Activated naive CD4-positive, alpha-beta T cell (primary cell): ENCODE data around the gene NDUFAF8.

Experiments
- DNase-seq, 4 experiments: peaks; one replicate each; lab custom pipeline; 2025; lab: John Stamatoyannopoulos, UW

The NDUFAF8 gene, protein sequence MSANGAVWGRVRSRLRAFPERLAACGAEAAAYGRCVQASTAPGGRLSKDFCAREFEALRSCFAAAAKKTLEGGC

DNA sequence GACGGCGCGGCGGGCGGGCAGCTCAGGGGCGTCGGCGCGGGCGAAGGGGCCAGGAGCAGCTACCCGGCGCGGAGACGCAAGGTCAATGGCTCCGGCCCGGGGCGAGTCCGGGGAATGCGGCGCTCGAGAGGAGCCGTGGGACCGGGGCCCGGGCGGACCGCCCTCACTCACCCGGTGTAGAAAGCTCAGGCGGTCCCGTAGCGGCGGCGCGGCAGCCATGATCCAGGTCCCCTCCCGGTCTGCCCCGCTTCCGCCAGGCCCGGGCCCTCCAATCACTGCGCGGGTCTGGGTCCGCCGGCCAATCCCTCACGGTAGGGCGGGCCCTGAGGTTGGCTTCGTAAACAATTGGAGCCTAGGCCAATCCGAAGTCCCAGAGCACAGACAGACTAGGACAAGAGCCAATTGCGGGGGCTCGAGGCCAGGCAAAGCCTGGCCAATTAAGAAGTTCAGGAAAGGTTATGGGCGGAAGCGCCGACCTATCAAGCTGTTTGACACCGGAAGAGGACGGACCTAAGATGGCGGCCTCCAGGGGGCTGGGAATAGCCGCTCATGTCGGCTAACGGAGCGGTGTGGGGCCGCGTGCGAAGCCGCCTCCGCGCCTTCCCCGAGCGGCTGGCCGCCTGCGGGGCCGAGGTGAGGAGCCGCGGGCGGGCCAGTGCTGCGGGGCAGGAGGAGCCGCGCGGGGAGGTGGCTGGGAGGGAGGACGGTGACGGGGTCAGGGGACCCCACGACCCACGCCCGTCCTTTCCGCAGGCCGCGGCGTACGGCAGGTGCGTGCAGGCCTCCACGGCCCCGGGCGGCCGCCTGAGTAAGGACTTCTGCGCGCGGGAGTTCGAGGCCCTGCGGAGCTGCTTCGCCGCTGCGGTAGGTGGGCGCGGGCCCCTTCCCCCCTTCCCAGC, at the start of gene NDUFAF8, which contains the start of gene TEPSIN:
Gene NDUFAF8, plus strand, starts transcription at position 504 of the 899 bp plus-strand sequence. Its CDS starts 46 bp downstream, at position 550.
Gene TEPSIN, minus strand, starts transcription at position 241 of the 899 bp plus-strand sequence. Its CDS starts 22 bp downstream, at position 219.
- DNase-seq: peak; percentile 72 to 94 (median 86)

DNA sequence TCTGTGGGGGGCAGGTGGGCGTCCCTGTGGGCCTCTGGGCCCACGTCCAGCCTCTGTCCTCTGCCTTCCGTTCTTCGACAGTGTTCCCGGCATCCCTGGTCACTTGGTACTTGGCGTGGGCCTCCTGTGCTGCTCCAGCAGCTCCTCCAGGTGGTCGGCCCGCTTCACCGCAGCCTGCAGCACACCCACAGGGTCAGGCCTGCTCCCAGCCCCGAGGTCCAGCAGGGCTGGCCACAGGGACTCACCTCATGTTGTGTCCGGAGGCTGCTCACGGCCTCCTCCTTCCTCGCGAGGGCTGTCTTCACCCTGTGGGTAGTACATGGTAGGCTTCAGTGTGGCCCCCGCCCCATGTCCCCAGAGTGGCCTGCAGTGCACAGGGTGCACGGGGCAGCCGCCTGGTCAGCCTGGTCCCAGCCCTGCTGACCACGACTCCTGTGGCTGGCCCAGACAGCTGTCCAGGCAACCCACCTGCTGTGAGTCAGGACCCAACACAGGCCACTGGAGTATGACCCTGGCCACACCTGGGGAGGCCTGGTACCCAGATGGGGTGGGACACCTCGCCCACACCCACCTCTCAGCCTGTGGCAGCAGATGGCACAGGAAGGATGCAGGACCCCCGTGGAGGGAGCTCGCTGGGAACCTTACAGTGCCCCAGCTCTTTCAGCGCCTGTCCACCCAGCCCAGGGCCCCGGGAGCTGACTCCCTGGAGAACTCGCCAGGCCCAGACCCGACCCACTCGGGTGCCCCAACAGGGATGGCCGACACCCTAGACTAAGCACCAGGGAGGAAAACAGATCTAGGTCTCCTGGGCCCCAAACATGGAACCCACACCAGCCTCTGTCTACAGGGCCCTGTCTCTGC, 49.2 kb upstream of the NDUFAF8 start:
- no peak for DNase-seq

DNA sequence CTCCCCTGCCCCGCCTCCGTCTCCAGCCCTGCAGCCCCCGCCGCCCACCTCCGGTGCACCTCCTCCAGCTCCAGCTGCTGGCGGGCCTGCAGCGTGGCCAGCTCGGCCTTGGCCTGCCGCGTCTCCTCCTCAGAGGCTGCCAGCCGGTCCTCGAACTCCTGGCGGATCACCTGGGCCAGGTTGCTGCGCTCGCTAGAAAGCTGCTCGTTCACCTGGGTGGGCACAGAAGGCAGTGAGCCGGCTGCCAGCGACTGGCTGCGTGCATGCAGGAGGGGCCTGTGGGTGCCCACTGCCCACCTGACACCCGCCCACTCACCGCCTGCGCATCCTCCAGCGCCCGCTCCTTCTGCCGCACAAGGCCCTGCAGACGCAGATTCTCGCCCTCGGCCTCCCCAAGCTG, 48.5 kb upstream of the NDUFAF8 start:
- DNase-seq: no peak

DNA sequence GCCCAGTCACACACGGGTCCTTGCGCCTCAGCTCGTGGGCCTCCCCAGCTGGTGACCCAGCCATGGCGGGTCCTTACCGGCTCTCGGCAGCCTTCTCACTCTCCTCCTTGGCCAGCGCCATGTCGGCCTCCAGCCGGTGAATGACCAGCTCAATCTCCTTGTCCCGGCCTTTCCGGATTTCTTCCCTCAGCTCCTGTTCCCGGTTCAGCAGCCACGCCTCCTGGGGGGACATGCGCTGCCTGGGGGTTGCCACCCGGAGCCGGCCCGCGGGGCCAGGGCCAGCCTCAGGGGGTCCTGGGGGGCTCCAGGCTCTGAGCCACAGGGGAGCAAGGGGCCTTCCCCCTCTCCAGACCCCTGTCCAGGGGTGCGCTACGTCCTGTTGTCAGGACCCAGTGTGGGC, 48.0 kb upstream of the NDUFAF8 start:
- DNase-seq: no peak

DNA sequence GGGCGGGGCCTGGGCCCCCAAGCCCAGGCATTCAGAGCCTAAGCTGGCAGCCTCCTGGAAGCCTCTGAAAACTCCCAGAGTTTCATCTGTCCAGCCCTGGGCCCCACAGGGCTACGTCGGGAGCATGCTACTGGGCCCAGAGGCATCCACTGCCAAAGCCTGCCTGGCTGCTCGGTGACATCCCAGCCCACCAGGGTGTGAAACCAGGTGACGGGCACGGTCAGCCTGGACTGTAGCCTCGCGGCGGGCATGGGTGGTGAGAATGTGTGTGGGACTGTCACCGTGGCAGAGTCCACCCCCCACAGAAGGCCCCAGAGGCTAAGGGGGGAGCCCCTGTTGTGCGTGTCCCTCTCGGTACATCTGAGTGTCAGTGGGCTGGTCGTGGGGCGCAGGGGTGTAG, 47.5 kb upstream of the NDUFAF8 start:
- no peak for DNase-seq

DNA sequence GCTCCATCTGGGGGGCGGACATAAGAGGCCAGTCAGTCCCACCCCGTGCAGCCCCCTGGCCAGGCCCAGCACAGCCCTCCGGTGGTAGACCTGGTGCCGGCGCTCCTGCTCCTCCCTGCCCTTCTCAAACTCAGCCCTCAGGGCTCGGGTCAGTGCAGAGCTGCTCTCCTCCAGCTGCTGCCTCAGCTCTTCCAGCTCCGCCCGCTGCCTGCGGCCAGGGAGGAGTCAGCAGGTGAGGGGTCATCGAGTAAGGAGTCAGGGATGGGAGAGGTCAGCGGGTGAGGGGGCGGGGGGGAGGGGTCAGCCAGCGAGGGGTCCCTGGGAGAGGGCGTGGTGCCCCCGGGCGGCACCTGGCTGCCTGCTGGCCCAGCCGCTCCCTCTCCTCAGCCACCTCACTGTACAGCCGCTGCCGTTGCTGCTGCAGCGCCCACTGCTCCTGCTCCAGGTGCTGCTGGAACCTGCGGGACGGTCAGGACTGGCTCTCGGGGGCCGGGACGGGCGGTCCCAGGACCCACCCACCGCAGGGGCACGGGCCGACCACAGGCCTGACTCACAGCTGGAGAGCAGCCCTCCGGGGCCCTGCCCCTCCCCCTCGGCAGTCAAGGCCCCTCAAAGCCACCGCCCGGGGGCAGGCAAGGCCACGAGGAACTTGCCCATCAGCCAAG, 46.6 kb upstream of the NDUFAF8 start:
- DNase-seq: no peak

DNA sequence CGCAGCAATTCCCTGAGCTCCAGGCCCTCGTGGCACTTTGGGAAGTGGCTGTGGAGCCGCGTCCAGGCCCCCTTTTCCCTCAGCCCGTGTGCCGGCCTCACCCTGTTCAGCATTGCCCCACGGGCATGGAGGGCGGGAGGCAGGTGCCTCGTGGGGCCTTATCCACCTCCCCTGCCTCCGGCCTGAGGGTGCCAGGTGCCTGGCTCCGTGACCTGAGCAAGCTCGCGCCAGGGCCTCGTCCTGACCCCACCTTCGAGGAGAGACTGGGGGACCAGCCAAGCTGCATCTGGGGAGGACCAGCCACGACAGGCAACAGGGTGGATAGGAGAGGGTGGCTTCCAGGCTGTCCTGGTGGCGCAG, 46.1 kb upstream of the NDUFAF8 start:
- DNase-seq: no peak

DNA sequence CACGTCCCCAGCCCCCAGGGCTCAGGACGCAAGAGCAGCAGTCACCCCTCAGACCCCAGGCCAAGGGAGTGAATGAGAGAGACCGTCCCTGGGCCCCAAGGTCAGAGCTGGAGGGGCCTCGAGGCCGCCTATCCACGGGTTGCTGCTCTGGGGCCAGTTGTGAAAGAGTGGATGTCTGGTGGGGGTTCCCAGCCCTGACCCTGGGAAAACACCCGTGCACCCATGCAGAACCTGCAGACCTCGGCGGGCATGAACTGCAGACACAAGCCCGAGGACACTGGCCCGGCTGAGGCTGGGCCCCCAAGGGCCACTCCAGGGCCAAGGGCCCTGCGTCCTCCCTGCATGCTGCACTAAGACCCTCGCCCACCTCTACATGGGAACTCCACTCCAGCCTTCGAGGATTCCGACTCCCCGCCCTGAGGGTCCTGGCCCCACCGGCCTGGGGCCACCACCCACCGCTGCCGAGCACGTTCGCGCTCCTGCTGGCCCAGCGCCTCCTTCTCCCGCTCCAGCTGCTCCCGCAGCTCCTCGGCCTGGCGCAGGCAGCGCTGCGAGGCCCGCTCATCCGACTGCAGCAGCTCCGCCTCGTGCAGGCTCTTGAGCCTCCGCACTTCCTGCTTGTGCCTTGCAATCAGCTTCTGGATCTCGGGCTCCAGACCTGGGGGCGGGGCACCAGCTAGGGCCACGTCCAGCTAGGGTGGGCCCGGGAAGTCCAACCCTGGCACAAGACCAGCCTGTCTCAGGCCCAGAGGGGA, 45.5 kb upstream of the NDUFAF8 start:
- DNase-seq: no peak

DNA sequence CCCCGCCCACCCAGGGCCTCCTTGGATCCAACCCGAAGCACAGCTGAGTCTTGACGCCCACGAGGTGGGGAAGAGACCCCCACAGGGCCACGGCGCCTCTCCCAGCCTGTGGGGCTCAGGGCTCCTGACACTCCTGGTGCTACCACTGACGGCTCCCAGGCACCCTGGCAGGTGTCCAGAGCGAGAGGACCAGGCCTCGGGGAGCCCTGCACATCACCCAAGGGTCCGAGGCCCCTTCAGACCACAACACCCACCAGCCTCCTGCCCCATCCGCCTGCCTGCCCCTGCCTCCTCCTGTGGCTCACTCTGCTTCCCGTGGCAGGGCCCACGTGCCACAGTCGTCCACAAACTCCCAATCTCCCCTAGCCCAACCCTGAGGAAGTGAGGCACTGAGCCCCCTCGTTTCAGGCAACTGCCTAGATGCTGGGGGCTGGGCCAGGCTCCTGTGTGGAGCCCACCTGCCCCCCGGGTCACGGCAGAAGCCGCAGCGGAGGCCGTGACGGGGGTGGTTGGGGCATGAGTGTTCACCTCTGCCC, 44.8 kb upstream of the NDUFAF8 start:
- no peak for DNase-seq

DNA sequence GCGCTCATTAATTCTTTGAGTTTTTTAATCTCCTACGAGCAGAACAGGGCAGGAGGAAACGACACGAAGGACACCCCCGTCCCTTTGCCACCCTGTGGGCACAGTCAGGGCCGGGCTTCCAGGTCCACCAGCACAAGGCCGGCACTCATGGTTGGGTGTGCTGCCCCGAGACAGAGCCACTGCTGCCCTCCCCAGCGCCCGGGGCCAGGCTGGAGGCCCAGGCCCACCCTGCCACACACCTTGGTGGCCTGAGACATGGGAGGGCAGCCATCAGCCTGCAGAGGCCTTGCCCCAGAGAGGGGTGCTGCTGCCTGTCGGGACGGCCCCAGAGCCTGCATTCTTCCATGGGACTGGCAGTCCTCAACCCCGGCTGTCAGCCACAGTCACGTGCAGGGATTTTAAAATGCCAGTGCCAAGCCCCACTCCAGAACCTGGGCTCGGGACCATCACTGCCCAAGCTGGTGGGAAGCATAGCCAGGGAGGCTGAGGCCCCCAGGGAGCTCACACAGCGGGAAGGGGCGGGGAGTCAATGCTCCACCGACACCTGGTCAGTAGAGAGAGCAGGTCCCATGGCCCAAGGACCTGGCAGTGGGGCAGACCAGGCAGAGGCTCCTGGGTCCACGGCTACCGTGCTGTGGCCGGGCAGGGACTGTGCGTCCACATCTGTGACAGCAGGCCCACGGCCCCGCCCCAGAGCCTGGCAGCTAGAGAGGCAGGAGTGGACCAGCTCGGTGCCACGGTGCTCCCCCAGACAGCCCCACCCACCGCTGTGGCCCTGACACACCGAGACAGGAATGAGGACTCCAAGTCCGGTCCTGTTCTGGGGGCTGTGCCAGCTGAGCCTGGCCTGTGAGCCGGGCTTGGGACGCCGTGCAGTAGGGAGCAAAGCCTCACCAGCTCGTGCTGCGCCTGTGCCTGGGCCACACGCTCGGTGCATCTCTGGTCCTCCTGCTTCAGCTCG, 43.9 kb upstream of the NDUFAF8 start:
- no peak for DNase-seq

DNA sequence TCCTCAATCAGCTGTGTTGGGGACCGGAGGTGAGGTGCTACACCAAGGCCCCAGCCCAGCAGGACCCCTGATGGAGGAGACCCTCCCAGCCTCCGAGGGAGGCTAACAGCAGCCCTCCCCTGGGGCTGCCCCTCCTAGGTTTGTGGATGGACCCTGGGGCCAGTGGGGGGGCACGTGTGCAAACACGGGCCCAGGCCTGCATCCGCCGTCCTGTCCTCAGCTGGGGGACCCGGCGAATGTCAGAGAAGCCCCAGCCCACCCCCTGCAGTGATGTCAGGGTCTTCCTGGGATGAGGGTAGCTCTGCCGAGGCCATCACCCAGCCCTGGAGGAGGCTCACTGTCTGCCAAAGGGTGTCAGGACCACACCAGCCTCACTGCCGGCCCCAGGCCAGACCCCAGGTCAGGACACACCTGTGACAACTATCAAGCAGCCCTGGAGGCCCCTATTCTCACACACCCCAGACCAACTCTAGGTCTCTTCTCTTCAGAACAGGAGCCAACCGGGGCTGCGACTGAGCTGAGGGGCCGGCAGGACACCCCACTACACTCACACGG, 43.1 kb upstream of the NDUFAF8 start:
- no peak for DNase-seq

DNA sequence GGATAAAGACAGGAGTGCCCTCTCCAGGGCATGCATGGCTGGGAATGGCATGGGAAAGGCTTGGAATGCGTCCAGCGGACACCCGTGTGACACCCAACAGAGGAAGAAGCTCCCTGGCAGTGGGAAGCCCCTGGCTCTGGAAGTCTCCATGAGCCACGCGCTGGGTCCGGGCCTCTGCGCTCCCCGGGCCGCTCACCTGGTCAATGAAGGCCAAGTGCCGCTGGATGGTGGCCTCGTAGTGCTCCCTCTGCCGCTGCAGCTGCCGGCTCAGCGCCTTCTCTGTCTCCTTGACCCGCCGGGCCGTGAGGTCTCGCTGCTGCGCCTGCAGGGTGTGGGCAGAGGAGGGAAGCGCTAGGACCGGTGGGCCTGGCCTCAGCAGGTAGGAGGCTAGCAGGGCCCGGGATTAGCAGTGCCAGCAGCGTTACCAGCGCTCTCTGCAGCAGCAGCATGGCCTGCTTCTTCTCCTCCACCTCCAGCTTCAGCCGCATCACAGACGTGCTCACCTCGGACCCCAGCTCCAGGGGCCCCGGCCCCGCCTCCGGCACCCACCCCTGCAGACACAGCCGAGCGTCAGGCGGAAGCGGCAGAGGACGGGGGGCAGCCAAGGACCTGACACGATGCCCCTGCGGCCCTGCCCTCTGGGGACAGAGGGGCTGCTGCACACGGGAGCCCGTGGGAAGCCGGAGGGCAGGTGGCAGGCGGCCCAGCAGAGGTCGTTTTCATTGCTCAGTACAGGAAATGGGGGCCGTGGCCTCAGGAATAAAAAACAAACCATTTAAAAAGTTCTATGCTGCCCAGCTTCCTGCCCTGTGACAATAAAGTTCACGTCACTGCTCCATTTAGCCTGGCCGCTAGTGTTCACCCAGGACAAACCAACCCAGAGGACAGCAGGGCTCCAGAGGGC, 42.4 kb upstream of the NDUFAF8 start:
- DNase-seq: no peak

DNA sequence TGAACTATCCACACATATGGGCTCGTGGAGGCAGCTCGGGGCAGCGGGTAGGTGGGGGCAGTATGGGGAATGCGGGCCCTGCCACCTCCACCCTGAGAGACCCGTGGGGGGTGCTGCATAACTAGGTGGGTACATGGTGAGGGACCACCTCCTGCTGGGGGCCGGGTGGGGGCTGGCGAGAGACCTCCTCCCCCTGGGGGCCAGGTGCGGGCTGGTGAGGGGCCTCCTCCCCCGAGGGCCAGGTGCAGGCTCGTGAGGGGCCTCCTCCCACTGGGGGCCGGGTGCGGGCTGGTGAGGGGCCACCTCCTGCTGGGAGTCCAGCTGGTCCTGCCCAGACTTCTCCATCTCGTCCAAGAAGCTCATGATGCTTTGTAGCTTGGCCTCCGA, 41.7 kb upstream of the NDUFAF8 start:
- DNase-seq: no peak

DNA sequence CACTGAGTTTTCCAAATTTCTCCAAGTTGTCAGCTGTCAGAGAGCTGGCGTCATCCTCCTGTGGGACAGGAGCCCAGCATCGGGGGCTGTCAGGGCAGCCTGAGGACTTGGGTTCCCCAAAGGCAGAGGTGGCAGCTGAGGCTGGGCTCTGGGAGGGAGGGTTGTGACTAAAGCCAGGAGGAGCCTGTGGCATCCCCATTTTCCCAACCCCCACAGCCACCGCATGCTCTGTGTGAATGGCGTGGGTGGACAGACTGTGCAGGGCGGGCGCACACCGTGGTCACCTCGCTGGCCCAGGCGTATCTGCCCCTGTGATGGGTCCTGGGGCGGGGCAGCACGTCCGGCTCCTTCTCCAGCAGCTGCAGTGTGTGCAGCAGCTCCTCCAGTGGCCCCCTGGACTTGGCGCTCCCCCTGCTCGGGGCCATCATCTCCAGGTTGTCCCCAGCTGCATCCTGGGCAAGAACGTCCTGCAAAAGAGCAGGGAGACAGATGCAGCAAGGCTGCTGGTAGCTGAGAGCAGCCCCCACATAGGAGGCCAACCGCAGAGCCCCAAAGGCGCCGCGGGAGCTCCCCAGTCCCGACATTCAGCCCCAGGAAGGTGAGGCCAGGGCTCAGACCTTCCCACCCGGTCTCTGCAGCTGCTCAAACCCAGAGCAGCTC, 41.2 kb upstream of the NDUFAF8 start:
- DNase-seq: no peak

DNA sequence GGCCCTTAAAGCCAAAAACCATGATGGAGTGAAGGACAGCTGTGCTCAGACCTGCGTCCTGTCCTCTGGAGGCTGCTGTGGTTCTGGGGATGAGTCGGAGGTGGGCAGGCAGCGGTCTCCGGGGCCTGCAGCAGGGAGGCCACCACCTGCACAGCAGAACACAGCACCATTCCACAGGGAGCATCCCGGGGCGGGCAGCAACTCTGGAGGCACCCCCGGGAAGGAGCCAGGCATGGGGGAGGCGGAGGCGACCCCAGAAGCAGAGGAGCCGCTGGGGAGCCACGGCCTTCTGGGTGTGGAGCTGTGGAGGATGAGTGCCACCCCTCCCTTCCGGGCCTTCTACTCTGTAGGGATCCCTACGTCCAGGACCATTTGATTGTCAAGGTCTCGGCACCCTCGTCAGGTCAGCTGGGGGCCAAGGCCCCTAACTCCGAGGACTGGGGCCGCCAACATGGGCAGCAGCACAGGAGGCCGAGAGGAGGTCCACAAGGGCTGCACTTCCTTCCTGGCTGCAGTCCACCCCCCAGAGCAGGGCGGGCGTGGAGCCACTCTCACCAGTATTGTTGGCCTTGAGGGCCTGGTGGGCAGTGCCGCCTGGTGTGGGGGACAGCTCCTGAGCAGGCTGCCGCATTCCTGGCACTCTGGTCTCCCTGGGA, 40.2 kb upstream of the NDUFAF8 start:
- DNase-seq: no peak

DNA sequence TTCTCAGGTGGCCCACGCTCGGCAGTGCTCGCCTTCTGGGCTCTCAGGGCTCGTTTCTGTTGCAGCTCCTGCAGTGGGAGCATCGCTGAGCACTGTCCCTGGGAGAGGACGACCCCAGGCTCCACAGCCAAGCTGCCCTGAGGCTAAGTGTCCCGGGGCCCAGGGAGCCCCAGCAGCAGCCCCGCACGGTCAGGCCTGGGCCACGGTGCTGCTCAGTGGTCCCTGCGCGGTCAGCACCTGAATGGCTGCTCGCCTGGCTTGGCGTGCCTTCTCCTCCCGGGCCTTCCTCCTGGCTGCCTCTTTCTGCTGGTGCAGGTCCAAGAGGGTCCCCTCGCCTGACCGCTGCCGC, 39.7 kb upstream of the NDUFAF8 start:
- DNase-seq: no peak

DNA sequence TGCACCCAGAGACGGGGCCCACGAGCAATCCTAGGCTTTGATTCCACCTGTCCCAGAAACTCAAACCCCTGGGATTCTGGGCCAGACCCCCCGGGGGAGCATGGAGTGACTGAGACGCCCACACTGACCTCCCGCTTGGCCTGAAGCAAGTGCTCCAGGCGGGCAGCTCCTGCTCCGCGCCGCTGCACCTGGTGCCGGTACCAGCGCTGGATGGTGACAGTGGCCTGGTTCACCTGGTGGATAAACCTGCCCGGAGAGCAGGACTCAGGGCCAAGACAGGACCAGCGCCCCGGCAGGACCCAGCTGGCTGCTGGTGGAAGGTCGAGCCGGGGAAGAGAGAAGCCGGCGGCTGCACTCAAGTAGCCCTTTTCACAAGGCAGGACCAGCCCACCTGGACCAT, 38.9 kb upstream of the NDUFAF8 start:
- DNase-seq: no peak
